ENCODE results near the gene XXYLT1.
"Not testable (repeated sequence)": the region's sequence is repeated elsewhere in the genome, so short reads cannot be mapped to it uniquely, and the experiment has no call there.

XXYLT1 gene

GRCh38 chr3:195270817-195271409 is at the start of gene XXYLT1:
XXYLT1 (minus strand) TSS chr3:195271159; CDS start chr3:195271058, 101 bp downstream.
- peak; percentile 92 for DNase-seq

GRCh38 chr3:195319060-195319459 is 48.1 kb upstream of the XXYLT1 start:
- DNase-seq, result peak; percentile 11

GRCh38 chr3:195312714-195313113 is 41.8 kb upstream of the XXYLT1 start:
- DNase-seq, result no peak

GRCh38 chr3:195307711-195308110 is 36.8 kb upstream of the XXYLT1 start:
- DNase-seq, result no peak

- no peak for DNase-seq
Measured at GRCh38 chr3:195306369-195306768, 35.4 kb upstream of the XXYLT1 start.

GRCh38 chr3:195302431-195302830 is 31.5 kb upstream of the XXYLT1 start:
- no peak for DNase-seq

- DNase-seq, result no peak
Measured at GRCh38 chr3:195297446-195297845, 26.5 kb upstream of the XXYLT1 start.

GRCh38 chr3:195296662-195297061 is 25.7 kb upstream of the XXYLT1 start:
- no peak for DNase-seq

- DNase-seq, result no peak
Measured at GRCh38 chr3:195291121-195291520, 20.2 kb upstream of the XXYLT1 start.

GRCh38 chr3:195290643-195291042 is 19.7 kb upstream of the XXYLT1 start:
- DNase-seq, result not testable (repeated sequence)

- no peak for DNase-seq
Measured at GRCh38 chr3:195286115-195286872, 15.3 kb upstream of the XXYLT1 start.

GRCh38 chr3:195285372-195285771 is 14.4 kb upstream of the XXYLT1 start:
- no peak for DNase-seq

GRCh38 chr3:195284842-195285241 is 13.9 kb upstream of the XXYLT1 start:
- no peak for DNase-seq

GRCh38 chr3:195282961-195283360 is 12.0 kb upstream of the XXYLT1 start:
- no peak for DNase-seq

- DNase-seq, result no peak
Measured at GRCh38 chr3:195274259-195274966, 3.5 kb upstream of the XXYLT1 start.

GRCh38 chr3:195271410-195272243 is 668 bp upstream of the XXYLT1 start:
- peak; percentile 96 for DNase-seq

- peak; percentile 52 for DNase-seq
Measured at GRCh38 chr3:195270079-195270816, 711 bp downstream of the XXYLT1 start.

- no peak for DNase-seq
Measured at GRCh38 chr3:195269375-195270078, 1.4 kb downstream of the XXYLT1 start.

GRCh38 chr3:195268576-195269309 is 2.2 kb downstream of the XXYLT1 start:
- DNase-seq, result no peak

- no peak for DNase-seq
Measured at GRCh38 chr3:195267096-195267495, 3.9 kb downstream of the XXYLT1 start.

- DNase-seq, result no peak
Measured at GRCh38 chr3:195266428-195266827, 4.5 kb downstream of the XXYLT1 start.

Measured in DMS79 treated with DMSO at 0.1 percent for 48 hours (cell line).